K562 (cell line): ENCODE data around the gene HAAO. TPM values are rescaled to one million over a fixed set of nuclear protein-coding genes. Genes with fewer than 3 reads are reported as not detected.

Experiments
- ATAC-seq: fragments of 200-7000 bp; cut with Tn5 transposase; 3 replicates; pipeline ENCODE4 v1.9.1; 2020; ENCODE audit warnings: moderate library complexity
- BruUV-seq: library from RNA; stranded (reverse); fragments of 400-500 nt; replicated peaks from 2 replicates; lab custom pipeline; 2021; lab: Mats Ljungman, UMichigan
- CTCF ChIA-PET: fragments of 300-600 bp; formaldehyde crosslinking; extraction: SDS; loops from one replicate; lab custom pipeline; 2021; ENCODE audit warnings: low intra/inter-chr PET ratio; lab: Yijun Ruan, JAX
- POLR2A ChIA-PET: fragments of 300-600, 350-650 bp; sonication (Branson Sonifier 250); formaldehyde crosslinking; extraction: SDS; loops from one replicate; lab custom pipeline; 2021; ENCODE audit warnings: antibody characterized with exemption, inconsistent platforms; lab: Yijun Ruan, JAX
- DNase-seq, 4 experiments: peaks; one replicate each; pipeline versions ENCODE4 v3.0.0 to v3.0.0-alpha.2; 2011 to 2018; ENCODE audit warnings: low spot score in 3 of 4, mixed read lengths in 3 of 4; ENCODE audit errors: extremely low read depth in 1 of 4
- FAIRE-seq: peaks from 2 replicates; lab custom pipeline; 2011; peaks lifted over from hg19 to GRCh38; lab: Jason Lieb, UNC
- H2AFZ ChIP-seq: 2 replicates; pipeline ENCODE4 v1.6.0; 2011; ENCODE audit warnings: low read depth, low read length, control low read depth, inconsistent platforms
- H3K27ac ChIP-seq: fragments of 200-600 bp; 3 replicates; pipeline ENCODE4 v1.8.0; 2011; ENCODE audit warnings: low read depth, mild to moderate bottlenecking, control low read depth, inconsistent platforms, low read length, moderate library complexity, mixed read lengths; ENCODE audit errors: extremely low read depth
- H3K27me3 ChIP-seq, 2 experiments: fragments of 300-600 bp in 1 of 2; 2 replicates in 1 of 2; 3 replicates in 1 of 2; pipeline versions ENCODE4 v1.6.0 to v1.8.0; 2011; ENCODE audit warnings: inconsistent platforms in 2 of 2, low read length in 2 of 2, mild to moderate bottlenecking in 1 of 2, mixed read lengths in 1 of 2, moderate library complexity in 1 of 2; ENCODE audit not compliant: control insufficient read depth in 2 of 2, insufficient read depth in 2 of 2
- H3K36me3 ChIP-seq: fragments of 300-600 bp; 3 replicates; pipeline ENCODE4 v1.8.0; 2011; ENCODE audit warnings: mild to moderate bottlenecking, low read length, inconsistent platforms; ENCODE audit not compliant: control insufficient read depth, insufficient read depth
- H3K4me1 ChIP-seq, 2 experiments: fragments of 200-600 bp in 1 of 2; replicated peaks in 1 of 2; 2 replicates in 1 of 2; 3 replicates in 1 of 2; pipeline versions ENCODE4 v1.5.1 to v1.8.0; 2011; ENCODE audit warnings: inconsistent platforms in 2 of 2, low read length in 2 of 2, mild to moderate bottlenecking in 1 of 2, mixed read lengths in 1 of 2, moderate library complexity in 1 of 2; ENCODE audit not compliant: control insufficient read depth in 2 of 2, insufficient read depth in 2 of 2
- H3K4me2 ChIP-seq: 2 replicates; pipeline ENCODE4 v1.6.1; 2011; ENCODE audit warnings: low read length, control low read depth, inconsistent platforms, mixed read lengths; ENCODE audit not compliant: insufficient read depth
- H3K4me3 ChIP-seq: fragments of 200-600 bp; sonication (generic), shearing (Covaris generic); 2 replicates; pipeline ENCODE4 v1.5.1; 2016; ENCODE audit warnings: control low read depth, inconsistent platforms
- H3K79me2 ChIP-seq: fragments of 200-600 bp; 3 replicates; pipeline ENCODE4 v1.8.0; 2011; ENCODE audit warnings: low read length, inconsistent platforms; ENCODE audit not compliant: control insufficient read depth, insufficient read depth
- H3K9ac ChIP-seq, 2 experiments: 2 replicates each; pipeline versions ENCODE4 v1.6.0 to v1.6.1; 2011; ENCODE audit warnings: low read depth in 2 of 2, low read length in 2 of 2, control low read depth in 1 of 2, inconsistent platforms in 1 of 2, mild to moderate bottlenecking in 1 of 2, mixed read lengths in 1 of 2; ENCODE audit not compliant: insufficient read depth in 1 of 2
- H3K9me1 ChIP-seq: one replicate; pipeline ENCODE4 v1.6.0; 2011; ENCODE audit warnings: inconsistent platforms, mild to moderate bottlenecking, low read length, moderate library complexity; ENCODE audit not compliant: control insufficient read depth, insufficient read depth
- H3K9me3 ChIP-seq: replicated peaks from 2 replicates; pipeline ENCODE4 v1.5.1; 2011; ENCODE audit warnings: low read depth, low read length, inconsistent platforms; ENCODE audit not compliant: control insufficient read depth, insufficient read depth
- H4K20me1 ChIP-seq: replicated peaks from 2 replicates; pipeline ENCODE4 v1.6.1; 2011; ENCODE audit warnings: low read length, inconsistent platforms, mixed read lengths; ENCODE audit not compliant: control insufficient read depth, insufficient read depth
- ELF4 ChIP-seq: fragments of 450-650 bp; formaldehyde crosslinking; IDR thresholded peaks from 2 replicates; pipeline ENCODE4 v1.4.0; 2022; ENCODE audit warnings: missing genetic modification characterization
- GATAD2B ChIP-seq: fragments of 450-650 bp; IDR thresholded peaks from 2 replicates; pipeline ENCODE4 v1.6.1; 2017; ENCODE audit warnings: mild to moderate bottlenecking, borderline replicate concordance
- KLF6 ChIP-seq: fragments of 250-450 bp; sonication (Bioruptor Pico); IDR thresholded peaks from 2 replicates; pipeline ENCODE4 v1.4.0; 2020; ENCODE audit warnings: mild to moderate bottlenecking, moderate library complexity, borderline replicate concordance
- MEF2A ChIP-seq: IDR thresholded peaks from 2 replicates; pipeline ENCODE4 v1.6.1; 2011; ENCODE audit warnings: low read depth, mild to moderate bottlenecking, low read length, moderate library complexity; ENCODE audit not compliant: control insufficient read depth
- POLR3A ChIP-seq: IDR thresholded peaks from 2 replicates; pipeline ENCODE4 v1.6.1; 2011; ENCODE audit warnings: borderline replicate concordance, mild to moderate bottlenecking, moderate library complexity; ENCODE audit not compliant: insufficient read length, insufficient read depth; ENCODE audit errors: extremely low read depth
- RCOR1 ChIP-seq, 2 experiments: IDR thresholded peaks; 2 replicates each; pipeline ENCODE4 v1.6.1; 2012; ENCODE audit warnings: low read depth in 2 of 2, low read length in 2 of 2, borderline replicate concordance in 1 of 2, improper control_type of control experiment in 1 of 2
- SREBF1 ChIP-seq: fragments of 150-350 bp; IDR thresholded peaks from 2 replicates; pipeline ENCODE4 v1.6.1; 2014; ENCODE audit warnings: antibody characterized with exemption, low read depth, low read length, borderline replicate concordance
- SRSF3 ChIP-seq: fragments of 200-400 bp; formaldehyde crosslinking; IDR thresholded peaks from 2 replicates; pipeline ENCODE4 v1.6.1; 2016; ENCODE audit warnings: mild to moderate bottlenecking, low read length, moderate library complexity; ENCODE audit not compliant: insufficient read depth
- TRIM28 ChIP-seq: fragments of 450-650 bp; IDR thresholded peaks from 2 replicates; pipeline ENCODE4 v1.6.1; 2017
- ZNF316 ChIP-seq: fragments of 450-650 bp; IDR thresholded peaks from 2 replicates; pipeline ENCODE4 v1.6.1; 2016
- ZNF589 ChIP-seq: fragments of 200-800 bp; sonication (Bioruptor generic); IDR thresholded peaks from 2 replicates; pipeline ENCODE4 v1.6.1; 2016; ENCODE audit warnings: low read depth, missing genetic modification characterization, missing compliant biosample characterization
- ZNF696 ChIP-seq: fragments of 250-450 bp; sonication (Bioruptor Pico); conservative IDR thresholded peaks from 2 replicates; pipeline ENCODE4 v1.4.0; 2020; ENCODE audit warnings: mild to moderate bottlenecking, moderate library complexity
- ZNF707 ChIP-seq: fragments of 250-450 bp; sonication (Bioruptor Pico); conservative IDR thresholded peaks from 2 replicates; pipeline ENCODE4 v1.8.0; 2022; ENCODE audit warnings: inconsistent platforms, mild to moderate bottlenecking, moderate library complexity
- WGBS: fragments of 100-300 bp; shearing (Covaris generic); methylation state at CpG from one replicate; pipeline ENCODE4 v1.1.6; 2016; ENCODE audit warnings: low coverage, mixed read lengths; ENCODE audit not compliant: insufficient coverage; ENCODE audit errors: missing lambda C conversion rate; 5-methylcytosine and 5-hydroxymethylcytosine counted together
- in situ Hi-C: fragments of 300-500 bp; cut with MboI; formaldehyde crosslinking; loops from 4 replicates; pipeline ENCODE4 v1.15.0; 2018; ENCODE audit warnings: inconsistent platforms, mixed read lengths
- intact Hi-C: fragments of 100-400 bp; cut with micrococcal nuclease; formaldehyde crosslinking; loops from 2 replicates; pipeline ENCODE4 v1.14.2; 2022
- polyA plus RNA-seq, 8 experiments: library from polyadenylated mRNA; depleted of rRNA in 4 of 8; stranded (reverse) in 5 of 8; unstranded in 3 of 8; fragments of >200 nt; fragmentation: Nextera tagmentation in 2 of 8; fragmentation: Illumina TruSeq in 1 of 8; extraction: Ambion mirVana in 2 of 8; extraction: Trizol in 1 of 8; gene quantifications; 2 replicates each; pipeline versions ENCODE4 v1.2.1 to v1.2.3, GENCODE V29; 2011 to 2014; ENCODE audit warnings: inconsistent platforms in 1 of 8, missing spikeins in 1 of 8
- total RNA-seq, 7 experiments: library from RNA; depleted of rRNA in 6 of 7; stranded (reverse); fragments of >200 nt in 6 of 7; fragmentation: Illumina TruSeq in 2 of 7; extraction: Trizol in 2 of 7; gene quantifications; 2 replicates each; pipeline versions ENCODE4 v1.2.1 to v1.2.3, GENCODE V29; 2011 to 2021; ENCODE audit warnings: low replicate concordance in 1 of 7
- TF ChIP-seq, protein P1 (sequence below): fragments of 250-450 bp; sonication (Bioruptor Pico); IDR thresholded peaks from 2 replicates; pipeline ENCODE4 v1.4.0; 2020; ENCODE audit warnings: borderline replicate concordance
- TF ChIP-seq, protein P2 (sequence below): fragments of 250-450 bp; sonication (Bioruptor Pico); IDR thresholded peaks from 2 replicates; pipeline ENCODE4 v1.8.0; 2021; ENCODE audit warnings: moderate library complexity, mild to moderate bottlenecking, inconsistent platforms
- TF ChIP-seq, protein P3 (sequence below), 2 experiments: fragments of 450-650 bp in 1 of 2; sonication (generic) in 1 of 2; formaldehyde crosslinking in 1 of 2; IDR thresholded peaks in 1 of 2; conservative IDR thresholded peaks in 1 of 2; 2 replicates each; pipeline versions ENCODE4 v1.6.1 to v1.8.1; 2016 to 2023; ENCODE audit warnings: mild to moderate bottlenecking in 2 of 2, moderate library complexity in 2 of 2, inconsistent platforms in 1 of 2, missing genetic modification reagents in 1 of 2
- TF ChIP-seq, protein P4 (sequence below): fragments of 250-450 bp; sonication (Bioruptor Pico); IDR thresholded peaks from 2 replicates; pipeline ENCODE4 v1.8.0; 2021; ENCODE audit warnings: moderate library complexity, mild to moderate bottlenecking, inconsistent platforms

The HAAO gene
- total and polyA plus RNA-seq, 9 of the 15 experiments (the other 6 are each of a cell fraction or from before 2014, with no cell fraction given) = not detected

DNA sequence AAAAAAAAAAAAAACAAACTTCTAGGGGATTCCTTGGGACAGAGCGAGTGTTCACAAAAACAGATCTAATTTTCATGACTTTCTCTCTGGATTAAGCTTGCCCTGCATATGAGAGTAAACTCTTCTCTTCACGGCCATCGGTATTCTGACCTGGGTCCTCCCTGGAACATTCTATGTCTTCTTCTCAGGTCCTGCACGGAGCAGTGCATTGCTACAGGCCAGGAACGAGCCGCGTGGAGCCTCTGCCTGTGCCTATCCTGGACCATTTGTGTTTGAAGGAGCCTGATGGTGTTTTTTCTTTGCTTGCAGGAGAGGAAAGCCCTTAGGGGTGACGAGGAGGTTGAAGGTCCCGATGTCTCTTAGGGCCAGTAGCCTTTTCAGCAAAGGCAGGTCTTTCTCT, 26.7 kb downstream of the HAAO start:
- intact Hi-C loops (no loop called here), in situ Hi-C loops (no loop called here)
- POLR2A ChIA-PET = interaction anchor here (0.6 to 0.9 kb wide), 2 partner anchors 18 to 40 kb away, joined by 3 read pairs; no protein-coding TSS in a partner anchor
- peaks cover 0 to 34% of the 10 kb centered on the region in 2 experiments; a peak in 3 of 5 replicates for H3K27me3 ChIP-seq
- H4K20me1 ChIP-seq = no peaks in the 10 kb centered on the region
- no peak overlapping the region for H3K27ac ChIP-seq
- H3K4me2 ChIP-seq = no peak overlapping the region
- BruUV-seq = no TSS peak
- FAIRE-seq = no peak
- no peaks in the 10 kb centered on the region for H3K9me1 ChIP-seq
- no peak overlapping the region for H3K4me3 ChIP-seq
- H3K9me3 ChIP-seq = no peaks in the 10 kb centered on the region
- CTCF ChIA-PET = no interaction called here
- TF ChIP-seq, protein P1, sequence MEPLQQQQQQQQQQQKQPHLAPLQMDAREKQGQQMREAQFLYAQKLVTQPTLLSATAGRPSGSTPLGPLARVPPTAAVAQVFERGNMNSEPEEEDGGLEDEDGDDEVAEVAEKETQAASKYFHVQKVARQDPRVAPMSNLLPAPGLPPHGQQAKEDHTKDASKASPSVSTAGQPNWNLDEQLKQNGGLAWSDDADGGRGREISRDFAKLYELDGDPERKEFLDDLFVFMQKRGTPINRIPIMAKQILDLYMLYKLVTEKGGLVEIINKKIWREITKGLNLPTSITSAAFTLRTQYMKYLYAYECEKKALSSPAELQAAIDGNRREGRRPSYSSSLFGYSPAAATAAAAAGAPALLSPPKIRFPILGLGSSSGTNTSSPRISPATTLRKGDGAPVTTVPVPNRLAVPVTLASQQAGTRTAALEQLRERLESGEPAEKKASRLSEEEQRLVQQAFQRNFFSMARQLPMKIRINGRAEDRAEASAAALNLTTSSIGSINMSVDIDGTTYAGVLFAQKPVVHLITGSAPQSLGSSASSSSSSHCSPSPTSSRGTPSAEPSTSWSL (CRISPR knock-in tag) = no peak
- TF ChIP-seq SRSF3 (no peak), ZNF316 (no peak), ZNF589 (CRISPR knock-in tag) (no peak), KLF6 (CRISPR knock-in tag) (no peak), ELF4 (CRISPR knock-in tag) (no peak), ZNF696 (CRISPR knock-in tag) (no peak), MEF2A (no peak), ZNF707 (CRISPR knock-in tag) (no peak), GATAD2B (no peak), SREBF1 (no peak), RCOR1 (IDR thresholded peaks at IDR 0.05; ENCODE audit: borderline replicate concordance in 1 of 2, low read depth in 2 of 2, low read length in 2 of 2) (no peak), POLR3A (no peak), TRIM28 (no peak)
- TF ChIP-seq, protein P2, sequence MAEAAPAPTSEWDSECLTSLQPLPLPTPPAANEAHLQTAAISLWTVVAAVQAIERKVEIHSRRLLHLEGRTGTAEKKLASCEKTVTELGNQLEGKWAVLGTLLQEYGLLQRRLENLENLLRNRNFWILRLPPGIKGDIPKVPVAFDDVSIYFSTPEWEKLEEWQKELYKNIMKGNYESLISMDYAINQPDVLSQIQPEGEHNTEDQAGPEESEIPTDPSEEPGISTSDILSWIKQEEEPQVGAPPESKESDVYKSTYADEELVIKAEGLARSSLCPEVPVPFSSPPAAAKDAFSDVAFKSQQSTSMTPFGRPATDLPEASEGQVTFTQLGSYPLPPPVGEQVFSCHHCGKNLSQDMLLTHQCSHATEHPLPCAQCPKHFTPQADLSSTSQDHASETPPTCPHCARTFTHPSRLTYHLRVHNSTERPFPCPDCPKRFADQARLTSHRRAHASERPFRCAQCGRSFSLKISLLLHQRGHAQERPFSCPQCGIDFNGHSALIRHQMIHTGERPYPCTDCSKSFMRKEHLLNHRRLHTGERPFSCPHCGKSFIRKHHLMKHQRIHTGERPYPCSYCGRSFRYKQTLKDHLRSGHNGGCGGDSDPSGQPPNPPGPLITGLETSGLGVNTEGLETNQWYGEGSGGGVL (CRISPR knock-in tag) = no peak
- TF ChIP-seq, protein P3, sequence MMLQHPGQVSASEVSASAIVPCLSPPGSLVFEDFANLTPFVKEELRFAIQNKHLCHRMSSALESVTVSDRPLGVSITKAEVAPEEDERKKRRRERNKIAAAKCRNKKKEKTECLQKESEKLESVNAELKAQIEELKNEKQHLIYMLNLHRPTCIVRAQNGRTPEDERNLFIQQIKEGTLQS (IDR thresholded peaks at IDR 0.05) = no peak
- TF ChIP-seq, protein P3 (CRISPR knock-in tag; conservative IDR thresholded peaks at IDR 0.05) = no peak
- TF ChIP-seq, protein P4, sequence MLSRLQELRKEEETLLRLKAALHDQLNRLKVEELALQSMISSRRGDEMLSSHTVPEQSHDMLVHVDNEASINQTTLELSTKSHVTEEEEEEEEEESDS (CRISPR knock-in tag) = no peak
- TF ChIP-seq, all 486 proteins: peak for 0
- H3K9ac ChIP-seq = no peak overlapping the region
- DNase-seq = no peak
- H3K36me3 ChIP-seq = no peaks in the 10 kb centered on the region
- ATAC-seq = no peak
- H2AFZ ChIP-seq = peak overlapping the region; percentile 45; the same call in 1 of the 2 replicates
- 32% methylated on average over 9 of the region's 9 CpGs for WGBS
- no peaks in the 10 kb centered on the region for H3K79me2 ChIP-seq
- peaks cover 0 to 25% of the 10 kb centered on the region in 2 experiments; a peak in 2 of 5 replicates for H3K4me1 ChIP-seq
